Common myeloid progenitor, CD34-positive (primary cell): ENCODE data around the gene PTPN18.

Experiments used
- CTCF ChIA-PET: fragments of 350-600 bp; sonication (Branson Sonifier 250); formaldehyde crosslinking; loops from one replicate; lab custom pipeline; 2021; ENCODE audit warnings: antibody characterized with exemption; lab: Charles Lee
- POLR2A ChIA-PET: fragments of 350-600 bp; sonication (Branson Sonifier 250); formaldehyde crosslinking; loops from one replicate; lab custom pipeline; 2021; ENCODE audit warnings: antibody characterized with exemption; lab: Charles Lee
- DNase-seq, 3 donors: peaks; one replicate each; pipeline versions ENCODE4 v3.0.0 to v3.0.0-alpha.2; 2013
- H3K27ac ChIP-seq, 2 experiments: 1 replicate in 1 of 2; 2 replicates in 1 of 2; pipeline ENCODE4 v1.7.0; 2013; ENCODE audit warnings: inconsistent platforms in 2 of 2, low read length in 2 of 2, mild to moderate bottlenecking in 2 of 2, low read depth in 1 of 2, moderate library complexity in 1 of 2; ENCODE audit not compliant: severe bottlenecking in 2 of 2, insufficient read depth in 1 of 2, poor library complexity in 1 of 2
- H3K27me3 ChIP-seq, 5 experiments: replicated peaks in 2 of 5; 1 replicate in 3 of 5; 2 replicates in 2 of 5; pipeline versions ENCODE4 v1.6.1 to v1.7.0; 2013; ENCODE audit warnings: low read length in 4 of 5, mild to moderate bottlenecking in 2 of 5, moderate library complexity in 2 of 5, inconsistent platforms in 1 of 5; ENCODE audit not compliant: insufficient read depth in 5 of 5, control insufficient read depth in 4 of 5
- H3K36me3 ChIP-seq, 4 experiments: 1 replicate in 2 of 4; 2 replicates in 2 of 4; pipeline versions ENCODE4 v1.6.1 to v1.7.0; 2013; ENCODE audit warnings: low read length in 3 of 4, control low read depth in 1 of 4, mild to moderate bottlenecking in 1 of 4; ENCODE audit not compliant: control insufficient read depth in 4 of 4, insufficient read depth in 4 of 4
- H3K4me1 ChIP-seq, 4 experiments: 1 replicate in 3 of 4; 2 replicates in 1 of 4; pipeline versions ENCODE4 v1.6.1 to v1.7.1; 2013; ENCODE audit warnings: low read length in 3 of 4, mild to moderate bottlenecking in 3 of 4, control low read depth in 1 of 4, inconsistent platforms in 1 of 4, moderate library complexity in 1 of 4; ENCODE audit not compliant: control insufficient read depth in 4 of 4, insufficient read depth in 4 of 4; ENCODE audit errors: control extremely low read depth in 1 of 4
- H3K4me3 ChIP-seq, 7 experiments: 1 replicate in 4 of 7; 2 replicates in 3 of 7; pipeline versions ENCODE4 v1.5.1 to v1.7.0; 2013; ENCODE audit warnings: mild to moderate bottlenecking in 7 of 7, low read length in 6 of 7, moderate library complexity in 6 of 7, inconsistent platforms in 2 of 7, low read depth in 2 of 7, control low read depth in 1 of 7; ENCODE audit not compliant: insufficient read depth in 4 of 7, control insufficient read depth in 1 of 7; ENCODE audit errors: extremely low read depth in 1 of 7
- H3K9me3 ChIP-seq, 5 experiments: 1 replicate in 4 of 5; 2 replicates in 1 of 5; pipeline versions ENCODE4 v1.6.1 to v1.7.1; 2013; ENCODE audit warnings: low read length in 4 of 5, mild to moderate bottlenecking in 2 of 5, inconsistent platforms in 1 of 5, low read depth in 1 of 5, moderate library complexity in 1 of 5; ENCODE audit not compliant: control insufficient read depth in 4 of 5, insufficient read depth in 2 of 5; ENCODE audit errors: control extremely low read depth in 1 of 5
- WGBS: methylation state at CpG from one replicate; pipeline ENCODE4 v1.1.5; 2013; ENCODE audit not compliant: insufficient coverage; 5-methylcytosine and 5-hydroxymethylcytosine counted together

PTPN18 gene

DNA sequence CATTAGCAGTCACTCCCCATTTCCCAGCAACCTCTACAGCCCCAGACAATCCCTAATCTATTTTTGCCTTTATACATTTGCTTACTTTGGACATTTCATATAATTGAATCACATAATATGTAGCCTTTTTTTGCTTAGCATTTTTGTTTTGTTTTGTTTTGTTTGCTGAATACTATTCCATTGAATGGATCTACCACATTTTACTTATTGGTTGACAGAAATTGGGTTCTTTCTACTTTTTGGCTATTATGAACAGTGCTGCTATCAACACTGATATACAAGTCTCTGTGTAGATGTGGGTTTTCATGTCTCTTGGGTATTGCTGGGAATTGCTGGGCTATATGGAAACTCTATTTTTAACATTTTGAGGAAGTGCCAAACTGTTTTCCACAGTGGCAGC, 7.6 kb downstream of the PTPN18 start:
- Histone ChIP-seq H3K9me3 (peaks cover 0 to 4% (median 0%) of the 10 kb centered on the region in 5 experiments), H3K36me3 (peaks cover 0 to 3% (median 0%) of the 10 kb centered on the region in 4 experiments), H3K4me1 (no peaks in the 10 kb centered on the region), H3K4me3 (no peak overlapping the region), H3K27ac (no peak overlapping the region), H3K27me3 (no peaks in the 10 kb centered on the region)
- no peak for DNase-seq
- ChIA-PET CTCF (no interaction called here), POLR2A (no interaction called here)

DNA sequence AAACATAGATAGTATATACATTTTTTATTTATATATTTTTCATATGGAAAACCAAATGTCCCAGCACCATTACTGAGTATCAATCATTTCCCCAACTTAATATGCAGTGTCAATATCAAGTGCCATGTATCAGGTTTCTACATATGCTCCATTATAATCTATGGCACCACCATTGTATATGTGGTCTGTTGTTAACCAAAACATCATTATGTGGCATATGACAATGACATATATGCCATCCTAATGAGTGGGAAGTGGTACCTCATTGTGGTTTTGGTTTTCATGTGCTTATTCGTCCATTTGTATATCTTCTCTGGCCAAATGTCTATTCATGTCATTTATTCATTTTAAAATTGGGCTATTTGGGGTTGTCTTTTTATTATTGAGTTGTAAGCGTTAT, 9.2 kb downstream of the PTPN18 start:
- no CpG with 5 or more reads among the region's 2 CpGs for WGBS
- H3K27me3 ChIP-seq: no peaks in the 10 kb centered on the region
- no peak overlapping the region for H3K27ac ChIP-seq
- ChIA-PET CTCF (no interaction called here), POLR2A (no interaction called here)
- DNase-seq: peak in 2 of 3 donors; percentile 17 to 30
- H3K9me3 ChIP-seq: peaks cover 0 to 2% (median 0%) of the 10 kb centered on the region in 5 experiments
- H3K4me1 ChIP-seq: peaks cover 0 to 7% (median 0%) of the 10 kb centered on the region in 4 experiments
- H3K4me3 ChIP-seq: no peak overlapping the region
- no peaks in the 10 kb centered on the region for H3K36me3 ChIP-seq

DNA sequence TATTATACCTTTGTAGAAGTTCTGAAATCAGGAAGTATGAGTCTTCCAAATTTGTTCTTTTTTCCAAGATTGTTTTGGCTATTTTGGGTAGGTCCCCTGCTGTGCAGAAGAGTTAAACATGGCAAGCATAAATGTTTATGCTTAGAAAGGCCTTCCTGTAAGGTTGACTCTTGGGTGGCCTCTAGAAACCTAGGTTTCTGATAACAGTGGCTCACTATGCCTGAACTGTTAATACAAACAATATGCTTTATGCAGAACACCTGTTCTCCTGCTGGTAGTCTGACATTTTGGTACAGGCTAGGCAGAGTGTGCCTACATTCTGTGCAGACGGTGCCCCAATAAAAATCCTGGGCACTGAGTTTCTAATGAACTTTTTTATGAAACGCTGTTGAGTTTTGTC, 10.1 kb downstream of the PTPN18 start:
- Histone ChIP-seq H3K4me3 (no peak overlapping the region), H3K4me1 (peaks cover 0 to 8% (median 2%) of the 10 kb centered on the region in 4 experiments), H3K27ac (no peak overlapping the region), H3K27me3 (no peaks in the 10 kb centered on the region), H3K9me3 (peaks cover 0 to 2% (median 0%) of the 10 kb centered on the region in 5 experiments), H3K36me3 (peaks cover 0 to 3% (median 0%) of the 10 kb centered on the region in 4 experiments)
- 100% methylated on average over 2 of the region's 2 CpGs for WGBS
- ChIA-PET POLR2A (no interaction called here), CTCF (interaction anchor here (1.0 kb wide), 1 partner anchor 24 kb away, joined by 3 read pairs; the partner anchor contains the start of gene IMP4)
- DNase-seq: no peak

- no peaks in the 10 kb centered on the region for H3K27me3 ChIP-seq
- H3K9me3 ChIP-seq: peaks cover 0 to 2% (median 0%) of the 10 kb centered on the region in 5 experiments
- H3K36me3 ChIP-seq: peaks cover 0 to 3% (median 0%) of the 10 kb centered on the region in 4 experiments
- H3K27ac ChIP-seq: no peak overlapping the region
- ChIA-PET POLR2A (no interaction called here), CTCF (interaction anchor here (1.0 kb wide), 1 partner anchor 24 kb away, joined by 3 read pairs; the partner anchor contains the start of gene IMP4)
- DNase-seq: no peak
- peaks cover 0 to 15% (median 10%) of the 10 kb centered on the region in 4 experiments for H3K4me1 ChIP-seq
- no peak overlapping the region for H3K4me3 ChIP-seq
- no CpG with 5 or more reads among the region's 1 CpG for WGBS
These were observed 10.9 kb downstream of the PTPN18 start for GRCh38 chr2:130366720-130367119.

DNA sequence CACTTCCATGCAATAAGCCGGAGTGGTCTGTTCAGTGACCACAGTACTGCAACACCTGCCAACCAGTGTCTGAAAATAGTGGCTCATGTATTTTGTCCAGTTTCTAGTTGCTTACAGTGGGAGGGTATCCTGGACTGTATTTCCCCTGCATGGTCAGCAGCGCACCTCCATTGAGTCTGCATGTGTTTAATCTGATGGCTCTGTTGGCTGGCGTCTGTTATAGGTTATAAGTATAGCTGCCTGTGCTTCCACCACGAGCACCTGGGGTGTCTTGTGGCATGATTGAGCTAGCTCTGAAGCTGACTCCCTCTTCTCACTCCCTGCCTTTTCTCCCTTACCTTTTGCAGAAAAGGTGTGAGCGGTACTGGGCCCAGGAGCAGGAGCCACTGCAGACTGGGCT, 12.9 kb downstream of the PTPN18 start:
- no peak for DNase-seq
- POLR2A ChIA-PET: no interaction called here
- H3K4me1 ChIP-seq: peaks cover 0 to 31% (median 25%) of the 10 kb centered on the region in 4 experiments
- H3K4me3 ChIP-seq: no peak overlapping the region
- H3K36me3 ChIP-seq: peaks cover 0 to 3% (median 0%) of the 10 kb centered on the region in 4 experiments
- CTCF ChIA-PET: interaction anchor here (1.3 kb wide), 1 partner anchor 9 kb away, joined by 4 read pairs; no protein-coding TSS in a partner anchor
- H3K27ac ChIP-seq: no peak overlapping the region
- H3K27me3 ChIP-seq: no peaks in the 10 kb centered on the region
- 100% methylated on average over 2 of the region's 5 CpGs for WGBS
- H3K9me3 ChIP-seq: no peaks in the 10 kb centered on the region

DNA sequence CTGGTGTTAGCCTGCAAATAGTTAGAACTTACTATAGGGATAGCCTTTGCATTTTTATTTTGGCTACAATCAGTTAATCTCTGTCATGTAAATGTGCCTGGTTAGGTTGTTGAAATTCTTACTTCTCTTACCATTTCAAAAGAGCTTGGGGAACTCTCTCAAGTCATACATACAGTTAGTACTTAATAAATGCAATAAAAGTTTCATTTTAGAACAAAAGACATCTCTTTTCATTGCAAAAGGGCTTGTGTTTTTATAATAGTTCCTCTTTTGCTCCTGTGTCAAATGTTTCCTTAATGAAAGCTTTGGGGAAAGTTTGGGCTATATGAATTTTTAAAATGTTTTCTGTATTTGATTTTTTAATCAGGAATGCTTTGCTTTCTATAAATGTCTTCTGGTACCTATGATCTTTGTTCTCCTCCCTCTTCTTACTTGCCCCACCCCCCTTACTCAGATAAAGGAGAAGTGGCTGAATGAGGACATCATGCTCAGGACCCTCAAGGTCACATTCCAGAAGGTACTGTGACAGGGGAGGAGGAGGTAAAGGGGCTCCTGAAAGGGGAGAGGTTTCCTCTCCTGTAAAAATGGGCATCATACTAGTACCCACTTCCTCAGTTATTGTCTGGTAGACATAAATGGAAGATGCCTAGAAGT, 13.6 kb downstream of the PTPN18 start:
- H3K36me3 ChIP-seq: peaks cover 0 to 4% (median 0%) of the 10 kb centered on the region in 4 experiments
- ChIA-PET POLR2A (no interaction called here), CTCF (interaction anchor here (1.3 kb wide), 1 partner anchor 8 kb away, joined by 4 read pairs; no protein-coding TSS in a partner anchor)
- H3K27me3 ChIP-seq: no peaks in the 10 kb centered on the region
- no peak for DNase-seq
- no peak overlapping the region for H3K27ac ChIP-seq
- no peaks in the 10 kb centered on the region for H3K9me3 ChIP-seq
- peaks cover 0 to 31% (median 25%) of the 10 kb centered on the region in 4 experiments for H3K4me1 ChIP-seq
- H3K4me3 ChIP-seq: no peak overlapping the region

DNA sequence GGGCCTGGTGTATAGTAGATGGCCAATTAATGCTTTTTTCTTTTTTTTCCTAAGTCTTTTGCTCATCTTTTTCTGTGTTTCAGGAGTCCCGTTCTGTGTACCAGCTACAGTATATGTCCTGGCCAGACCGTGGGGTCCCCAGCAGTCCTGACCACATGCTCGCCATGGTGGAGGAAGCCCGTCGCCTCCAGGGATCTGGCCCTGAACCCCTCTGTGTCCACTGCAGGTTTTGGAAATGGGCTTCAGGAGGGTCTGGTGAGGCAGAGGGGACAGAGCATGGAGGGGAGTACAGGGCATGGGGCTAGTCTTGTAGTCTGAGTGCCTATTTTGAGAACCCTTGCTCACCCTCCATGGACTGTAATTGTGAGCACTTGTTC, 14.1 kb downstream of the PTPN18 start:
- WGBS: 100% methylated on average over 5 of the region's 5 CpGs
- Histone ChIP-seq H3K4me1 (peaks cover 0 to 31% (median 25%) of the 10 kb centered on the region in 4 experiments), H3K9me3 (no peaks in the 10 kb centered on the region), H3K27me3 (no peaks in the 10 kb centered on the region), H3K36me3 (peaks cover 0 to 9% (median 0%) of the 10 kb centered on the region in 4 experiments), H3K4me3 (no peak overlapping the region), H3K27ac (no peak overlapping the region)
- no peak for DNase-seq
- POLR2A ChIA-PET: no interaction called here
- CTCF ChIA-PET: no interaction called here
